Activated naive CD4-positive, alpha-beta T cell treated with anti-CD3 and anti-CD28 coated beads, Interleukin-2, amount 50 U/mL, for 72 hours (primary cell): Measurements from ENCODE around the gene ELP4. TPM values are rescaled to one million over a fixed set of nuclear protein-coding genes. Genes with fewer than 3 reads are reported as not detected.
"Not testable (repeated sequence)": the region's sequence is repeated elsewhere in the genome, so short reads cannot be mapped to it uniquely, and the experiment has no call there.

Source experiments
- ATAC-seq, 2 donors: fragments of 150-1000 bp; cut with Tn5 transposase; 2 replicates each; pipeline ENCODE4 v1.10.0; 2021; ENCODE audit warnings: mild to moderate bottlenecking in 2 of 2, moderate library complexity in 2 of 2
- DNase-seq, 2 donors: peaks; one replicate each; pipeline ENCODE4 v3.0.0; 2021 to 2022; ENCODE audit warnings: low spot score in 2 of 2
- H3K27ac Mint-ChIP-seq, 2 donors: one replicate each; pipeline ENCODE4 v1.8.0; 2022; ENCODE audit warnings: mild to moderate bottlenecking in 2 of 2, mixed read lengths in 2 of 2
- H3K36me3 Mint-ChIP-seq, 2 donors: one replicate each; pipeline ENCODE4 v1.8.0; 2022; ENCODE audit warnings: mixed read lengths in 2 of 2
- H3K9me3 Mint-ChIP-seq, 2 donors: one replicate each; pipeline ENCODE4 v1.8.0; 2022; ENCODE audit warnings: mixed read lengths in 2 of 2
- total RNA-seq, 2 donors: library from RNA; stranded (reverse); gene quantifications; one replicate each; pipeline ENCODE4 v1.2.3, GENCODE V29; 2022

Gene ELP4
- total RNA-seq, 2 donors from 2014 or later, result 19.1 to 22.7 TPM

GRCh38 chr11:31706357-31706756, 196.8 kb downstream of the ELP4 start:
- DNase-seq, result no peak
- H3K9me3 Mint-ChIP-seq, result no peaks in the 10 kb centered on the region
- ATAC-seq, result no peak
- H3K27ac Mint-ChIP-seq, result no peak overlapping the region
- H3K36me3 Mint-ChIP-seq, result no peaks in the 10 kb centered on the region

- Mint-ChIP-seq H3K9me3 (no peaks in the 10 kb centered on the region), H3K36me3 (peaks cover 0 to 5% of the 10 kb centered on the region in 2 donors), H3K27ac (no peak overlapping the region)
- ATAC-seq (no peak), DNase-seq (no peak)
These were observed 201.6 kb downstream of the ELP4 start for GRCh38 chr11:31711137-31711536.

GRCh38 chr11:31712851-31713250, 203.3 kb downstream of the ELP4 start:
- DNase-seq (no peak), ATAC-seq (no peak)
- peaks cover 0 to 5% of the 10 kb centered on the region in 2 donors for H3K36me3 Mint-ChIP-seq
- H3K9me3 Mint-ChIP-seq, result no peaks in the 10 kb centered on the region
- no peak overlapping the region for H3K27ac Mint-ChIP-seq

GRCh38 chr11:31714840-31715239, 205.3 kb downstream of the ELP4 start:
- H3K36me3 Mint-ChIP-seq, result peaks cover 0 to 5% of the 10 kb centered on the region in 2 donors
- no peaks in the 10 kb centered on the region for H3K9me3 Mint-ChIP-seq
- no peak for ATAC-seq
- no peak overlapping the region for H3K27ac Mint-ChIP-seq
- no peak for DNase-seq

- ATAC-seq (no peak), DNase-seq (no peak)
- no peaks in the 10 kb centered on the region for H3K9me3 Mint-ChIP-seq
- no peak overlapping the region for H3K27ac Mint-ChIP-seq
- peaks cover 10 to 16% of the 10 kb centered on the region in 2 donors for H3K36me3 Mint-ChIP-seq
These were observed 210.7 kb downstream of the ELP4 start for GRCh38 chr11:31720225-31720624.

- peaks cover 0 to under 1% of the 10 kb centered on the region in 2 donors for H3K9me3 Mint-ChIP-seq
- peaks cover 10 to 22% of the 10 kb centered on the region in 2 donors for H3K36me3 Mint-ChIP-seq
- DNase-seq, result no peak
- no peak overlapping the region for H3K27ac Mint-ChIP-seq
- ATAC-seq, result no peak
These were observed 211.3 kb downstream of the ELP4 start for GRCh38 chr11:31720671-31721365.

GRCh38 chr11:31722754-31723153, 213.2 kb downstream of the ELP4 start:
- no peak for ATAC-seq
- H3K27ac Mint-ChIP-seq, result no peak overlapping the region
- H3K36me3 Mint-ChIP-seq, result peaks cover 10 to 28% of the 10 kb centered on the region in 2 donors

GRCh38 chr11:31725176-31725575, 215.6 kb downstream of the ELP4 start:
- Mint-ChIP-seq H3K9me3 (peaks cover 0 to 11% of the 10 kb centered on the region in 2 donors), H3K36me3 (peaks cover 14 to 35% of the 10 kb centered on the region in 2 donors), H3K27ac (no peak overlapping the region)
- no peak for DNase-seq
- ATAC-seq, result no peak

More at GRCh38 chr11:31722754-31723153, 213.2 kb downstream of the ELP4 start:
- H3K9me3 Mint-ChIP-seq, result peaks cover 0 to 5% of the 10 kb centered on the region in 2 donors
- no peak for DNase-seq

GRCh38 chr11:31728432-31728831, 218.9 kb downstream of the ELP4 start:
- ATAC-seq, result no peak
- Mint-ChIP-seq H3K27ac (no peak overlapping the region), H3K36me3 (peaks cover 29 to 46% of the 10 kb centered on the region in 2 donors), H3K9me3 (peaks cover 19 to 30% of the 10 kb centered on the region in 2 donors)
- no peak for DNase-seq

- Mint-ChIP-seq H3K9me3 (peaks cover 13 to 18% of the 10 kb centered on the region in 2 donors), H3K36me3 (peaks cover 18 to 38% of the 10 kb centered on the region in 2 donors), H3K27ac (no peak overlapping the region)
- no peak for DNase-seq
- ATAC-seq, result no peak
These were observed 230.6 kb downstream of the ELP4 start for GRCh38 chr11:31740131-31740530.

- DNase-seq, ATAC-seq, H3K27ac Mint-ChIP-seq: not testable (repeated sequence)
- peaks cover 11 to 16% of the 10 kb centered on the region in 2 donors for H3K9me3 Mint-ChIP-seq
- H3K36me3 Mint-ChIP-seq, result peaks cover 16 to 34% of the 10 kb centered on the region in 2 donors
These were observed 231.3 kb downstream of the ELP4 start for GRCh38 chr11:31740731-31741368.

GRCh38 chr11:31747581-31747980, 238.0 kb downstream of the ELP4 start:
- Mint-ChIP-seq H3K27ac (no peak overlapping the region), H3K9me3 (peaks cover 7 to 11% of the 10 kb centered on the region in 2 donors), H3K36me3 (peaks cover 0 to 24% of the 10 kb centered on the region in 2 donors)
- no peak for DNase-seq
- no peak for ATAC-seq

- ATAC-seq, result no peak
- Mint-ChIP-seq H3K9me3 (no peaks in the 10 kb centered on the region), H3K27ac (no peak overlapping the region), H3K36me3 (no peaks in the 10 kb centered on the region)
- no peak for DNase-seq
These were observed 247.8 kb downstream of the ELP4 start for GRCh38 chr11:31757260-31757835.

- ATAC-seq (no peak), DNase-seq (no peak)
- Mint-ChIP-seq H3K36me3 (no peaks in the 10 kb centered on the region), H3K9me3 (no peaks in the 10 kb centered on the region), H3K27ac (no peak overlapping the region)
These were observed 252.1 kb downstream of the ELP4 start for GRCh38 chr11:31761636-31762035.

GRCh38 chr11:31763296-31763695, 253.7 kb downstream of the ELP4 start:
- Mint-ChIP-seq H3K9me3 (no peaks in the 10 kb centered on the region), H3K27ac (no peak overlapping the region), H3K36me3 (no peaks in the 10 kb centered on the region)
- DNase-seq, result no peak
- no peak for ATAC-seq

GRCh38 chr11:31764261-31764660, 254.7 kb downstream of the ELP4 start:
- ATAC-seq (no peak), DNase-seq (no peak)
- no peaks in the 10 kb centered on the region for H3K36me3 Mint-ChIP-seq
- no peaks in the 10 kb centered on the region for H3K9me3 Mint-ChIP-seq
- no peak overlapping the region for H3K27ac Mint-ChIP-seq

GRCh38 chr11:31764766-31765165, 255.2 kb downstream of the ELP4 start:
- Mint-ChIP-seq H3K9me3 (no peaks in the 10 kb centered on the region), H3K36me3 (no peaks in the 10 kb centered on the region), H3K27ac (no peak overlapping the region)
- DNase-seq, result no peak
- ATAC-seq, result no peak
